ENCODE results near the gene GABBR2. TPM values are rescaled to one million over a fixed set of nuclear protein-coding genes. Genes with fewer than 3 reads are reported as not detected.

Gene GABBR2
- total RNA-seq, 4 donors from 2014 or later, result 0.32 to 1.7 TPM; not detected in 2

DNA sequence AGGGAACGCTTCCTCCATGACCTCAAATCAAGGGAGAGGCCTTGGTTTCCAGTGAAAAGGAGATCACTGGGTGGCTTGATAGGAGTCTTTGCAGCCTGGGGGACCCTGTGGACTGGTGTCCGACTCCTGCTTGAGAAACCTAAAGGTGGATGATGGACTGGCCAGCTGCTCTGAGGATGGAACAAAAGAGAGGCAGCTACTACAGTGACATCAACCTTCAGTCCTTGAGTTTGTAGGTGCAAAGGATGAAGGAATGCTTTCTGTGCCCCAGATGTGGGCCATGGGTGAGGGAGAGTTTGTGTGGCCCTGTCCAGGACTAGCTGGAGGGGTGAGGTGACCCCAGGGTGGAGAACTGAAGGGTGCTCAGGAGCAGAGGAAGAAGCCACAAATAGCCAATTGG, 338.8 kb downstream of the GABBR2 start:
- no peak overlapping the region for H3K4me3 ChIP-seq
- no peak for DNase-seq (ENCODE audit: low spot score in 2 of 2)
- 88% methylated on average over 2 of the region's 2 CpGs for WGBS
- peaks cover 4% of the 10 kb centered on the region for H3K27me3 ChIP-seq
- no peak for TF ChIP-seq EP300 (IDR thresholded peaks at IDR 0.05)
- TF ChIP-seq POLR2A (IDR thresholded peaks at IDR 0.05), result no peak
- no peak for TF ChIP-seq POLR2AphosphoS5 (IDR thresholded peaks at IDR 0.05)
- TF ChIP-seq, protein P1, sequence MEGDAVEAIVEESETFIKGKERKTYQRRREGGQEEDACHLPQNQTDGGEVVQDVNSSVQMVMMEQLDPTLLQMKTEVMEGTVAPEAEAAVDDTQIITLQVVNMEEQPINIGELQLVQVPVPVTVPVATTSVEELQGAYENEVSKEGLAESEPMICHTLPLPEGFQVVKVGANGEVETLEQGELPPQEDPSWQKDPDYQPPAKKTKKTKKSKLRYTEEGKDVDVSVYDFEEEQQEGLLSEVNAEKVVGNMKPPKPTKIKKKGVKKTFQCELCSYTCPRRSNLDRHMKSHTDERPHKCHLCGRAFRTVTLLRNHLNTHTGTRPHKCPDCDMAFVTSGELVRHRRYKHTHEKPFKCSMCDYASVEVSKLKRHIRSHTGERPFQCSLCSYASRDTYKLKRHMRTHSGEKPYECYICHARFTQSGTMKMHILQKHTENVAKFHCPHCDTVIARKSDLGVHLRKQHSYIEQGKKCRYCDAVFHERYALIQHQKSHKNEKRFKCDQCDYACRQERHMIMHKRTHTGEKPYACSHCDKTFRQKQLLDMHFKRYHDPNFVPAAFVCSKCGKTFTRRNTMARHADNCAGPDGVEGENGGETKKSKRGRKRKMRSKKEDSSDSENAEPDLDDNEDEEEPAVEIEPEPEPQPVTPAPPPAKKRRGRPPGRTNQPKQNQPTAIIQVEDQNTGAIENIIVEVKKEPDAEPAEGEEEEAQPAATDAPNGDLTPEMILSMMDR (IDR thresholded peaks at IDR 0.05), result no peak
- no peaks in the 10 kb centered on the region for H3K4me1 ChIP-seq
- H3K9me3 ChIP-seq, result peaks cover 5% of the 10 kb centered on the region
- no peak overlapping the region for H3K27ac ChIP-seq
- H3K36me3 ChIP-seq, result no peaks in the 10 kb centered on the region

GRCh38 chr9:98369471-98369870, 339.3 kb downstream of the GABBR2 start:
- H3K4me3 ChIP-seq, result no peak overlapping the region
- TF ChIP-seq, protein P1 (IDR thresholded peaks at IDR 0.05), result no peak
- no peak for TF ChIP-seq POLR2A (IDR thresholded peaks at IDR 0.05)
- TF ChIP-seq EP300 (IDR thresholded peaks at IDR 0.05), result no peak
- TF ChIP-seq POLR2AphosphoS5 (IDR thresholded peaks at IDR 0.05), result no peak
- no peak overlapping the region for H3K27ac ChIP-seq
- DNase-seq (ENCODE audit: low spot score in 2 of 2), result no peak
- H3K36me3 ChIP-seq, result no peaks in the 10 kb centered on the region
- H3K27me3 ChIP-seq, result peaks cover 4% of the 10 kb centered on the region
- 75% methylated on average over 2 of the region's 2 CpGs for WGBS
- H3K9me3 ChIP-seq, result peaks cover 5% of the 10 kb centered on the region
- H3K4me1 ChIP-seq, result no peaks in the 10 kb centered on the region

- 95% methylated on average over 6 of the region's 6 CpGs for WGBS
- TF ChIP-seq EP300 (IDR thresholded peaks at IDR 0.05), result no peak
- no peak for DNase-seq (ENCODE audit: low spot score in 2 of 2)
- Histone ChIP-seq H3K4me1 (no peaks in the 10 kb centered on the region), H3K9me3 (peaks cover 5% of the 10 kb centered on the region), H3K4me3 (no peak overlapping the region), H3K27ac (no peak overlapping the region), H3K27me3 (peaks cover 4% of the 10 kb centered on the region), H3K36me3 (no peaks in the 10 kb centered on the region)
Measured at GRCh38 chr9:98369066-98369425, 339.7 kb downstream of the GABBR2 start.

- no peak for DNase-seq (ENCODE audit: low spot score in 2 of 2)
- TF ChIP-seq POLR2A (IDR thresholded peaks at IDR 0.05) (no peak), POLR2AphosphoS5 (IDR thresholded peaks at IDR 0.05) (no peak)
- Histone ChIP-seq H3K9me3 (peaks cover 5% of the 10 kb centered on the region), H3K4me3 (no peak overlapping the region), H3K36me3 (no peaks in the 10 kb centered on the region), H3K27ac (no peak overlapping the region), H3K27me3 (peaks cover 4% of the 10 kb centered on the region), H3K4me1 (no peaks in the 10 kb centered on the region)
- WGBS, result 80% methylated on average over 6 of the region's 9 CpGs
Measured at GRCh38 chr9:98368366-98369065, 340.2 kb downstream of the GABBR2 start.

DNA sequence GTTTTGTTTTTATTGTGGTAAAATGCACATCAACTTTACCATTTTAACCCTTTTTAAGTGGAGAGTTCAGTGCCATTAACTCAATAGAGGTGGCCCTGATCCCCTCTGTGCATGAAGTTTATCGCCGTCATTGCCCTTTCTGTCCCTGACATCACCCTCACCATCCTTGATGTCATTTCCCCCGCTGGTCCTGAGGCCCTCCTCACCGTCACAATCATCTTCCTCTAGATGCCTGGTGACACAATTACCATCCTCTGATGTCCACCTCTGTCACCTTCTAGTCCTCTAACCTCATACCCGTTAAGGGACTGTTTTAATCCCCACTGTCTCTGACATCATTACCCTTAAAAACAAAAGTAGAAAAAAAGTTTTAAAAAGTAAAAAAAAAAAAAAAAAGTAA, 340.8 kb downstream of the GABBR2 start:
- peaks cover 4% of the 10 kb centered on the region for H3K27me3 ChIP-seq
- no peak overlapping the region for H3K4me3 ChIP-seq
- no peak overlapping the region for H3K27ac ChIP-seq
- TF ChIP-seq POLR2A (IDR thresholded peaks at IDR 0.05), result no peak
- no peak for TF ChIP-seq POLR2AphosphoS5 (IDR thresholded peaks at IDR 0.05)
- TF ChIP-seq, protein P1 (IDR thresholded peaks at IDR 0.05), result no peak
- TF ChIP-seq EP300 (IDR thresholded peaks at IDR 0.05), result no peak
- DNase-seq (ENCODE audit: low spot score in 2 of 2), result no peak
- 85% methylated on average over 5 of the region's 5 CpGs for WGBS
- no peaks in the 10 kb centered on the region for H3K36me3 ChIP-seq
- peaks cover 5% of the 10 kb centered on the region for H3K9me3 ChIP-seq
- no peaks in the 10 kb centered on the region for H3K4me1 ChIP-seq

GRCh38 chr9:98367371-98367900, 341.3 kb downstream of the GABBR2 start:
- H3K4me3 ChIP-seq, result no peak overlapping the region
- peaks cover 5% of the 10 kb centered on the region for H3K9me3 ChIP-seq
- H3K36me3 ChIP-seq, result no peaks in the 10 kb centered on the region
- 72% methylated on average over 5 of the region's 5 CpGs for WGBS
- TF ChIP-seq POLR2A (IDR thresholded peaks at IDR 0.05) (no peak), POLR2AphosphoS5 (IDR thresholded peaks at IDR 0.05) (no peak), EP300 (IDR thresholded peaks at IDR 0.05) (no peak)
- TF ChIP-seq, protein P1 (IDR thresholded peaks at IDR 0.05), result no peak
- no peak for DNase-seq (ENCODE audit: low spot score in 2 of 2)
- no peak overlapping the region for H3K27ac ChIP-seq
- H3K27me3 ChIP-seq, result peaks cover 4% of the 10 kb centered on the region
- no peaks in the 10 kb centered on the region for H3K4me1 ChIP-seq

Measured in suprapubic skin (tissue), 4 donors.